GM23338 (cell line): ENCODE measurements around the gene SNCB. TPM values are rescaled to one million over a fixed set of nuclear protein-coding genes. Genes with fewer than 3 reads are reported as not detected.

Experiments
- ATAC-seq: fragments of 200-7000 bp; cut with Tn5 transposase; 3 replicates; pipeline ENCODE4 v1.9.1; 2020
- DNase-seq: peaks from one replicate; pipeline ENCODE4 v3.0.0-alpha.2; 2015; ENCODE audit warnings: low spot score
- H2AFZ ChIP-seq: fragments of 200-600 bp; sonication (generic); 2 replicates; pipeline ENCODE4 v1.8.0; 2016; ENCODE audit warnings: antibody characterized with exemption, mild to moderate bottlenecking, moderate library complexity
- H3F3A ChIP-seq: fragments of 200-600 bp; sonication (generic); replicated peaks from 2 replicates; pipeline ENCODE4 v1.8.0; 2017; ENCODE audit warnings: antibody characterized with exemption, mixed run types, low read depth
- H3K27ac ChIP-seq: fragments of 200-600 bp; sonication (generic); 2 replicates; pipeline ENCODE4 v1.6.1; 2016; ENCODE audit warnings: low read depth
- H3K27me3 ChIP-seq: fragments of 200-600 bp; sonication (generic); 2 replicates; pipeline ENCODE4 v1.8.0; 2016; ENCODE audit warnings: mild to moderate bottlenecking, mixed run types, moderate library complexity; ENCODE audit not compliant: insufficient read depth
- H3K36me3 ChIP-seq: fragments of 200-600 bp; sonication (generic); 2 replicates; pipeline ENCODE4 v1.8.0; 2016; ENCODE audit warnings: mild to moderate bottlenecking; ENCODE audit not compliant: insufficient read depth
- H3K4me1 ChIP-seq: fragments of 200-600 bp; sonication (generic); 2 replicates; pipeline ENCODE4 v1.8.0; 2016; ENCODE audit warnings: mild to moderate bottlenecking, moderate library complexity; ENCODE audit not compliant: insufficient read depth
- H3K4me2 ChIP-seq: fragments of 200-600 bp; sonication (generic); 2 replicates; pipeline ENCODE4 v1.7.1; 2017; ENCODE audit warnings: mixed run types
- H3K4me3 ChIP-seq: fragments of 200-600 bp; sonication (generic); 2 replicates; pipeline ENCODE4 v1.6.1; 2016; ENCODE audit warnings: mixed run types
- H3K79me2 ChIP-seq: fragments of 200-600 bp; sonication (generic); replicated peaks from 2 replicates; pipeline ENCODE4 v1.8.0; 2017; ENCODE audit warnings: mild to moderate bottlenecking; ENCODE audit not compliant: insufficient read depth
- H3K9me2 ChIP-seq: fragments of 200-600 bp; sonication (generic); 2 replicates; pipeline ENCODE4 v1.8.0; 2017; ENCODE audit not compliant: insufficient read depth
- H4K20me1 ChIP-seq: fragments of 200-600 bp; sonication (generic); replicated peaks from 2 replicates; pipeline ENCODE4 v1.8.0; 2017; ENCODE audit warnings: mild to moderate bottlenecking; ENCODE audit not compliant: insufficient read depth
- H3K27ac Mint-ChIP-seq: 2 replicates; pipeline ENCODE4 v1.8.0; 2020; ENCODE audit warnings: inconsistent platforms, mild to moderate bottlenecking, moderate library complexity, mixed read lengths
- H3K27me3 Mint-ChIP-seq: 3 replicates; pipeline ENCODE4 v1.8.0; 2022; ENCODE audit warnings: low read depth, mild to moderate bottlenecking, moderate library complexity, mixed read lengths, inconsistent platforms; ENCODE audit not compliant: insufficient read depth, poor library complexity
- H3K36me3 Mint-ChIP-seq: 3 replicates; pipeline ENCODE4 v1.8.0; 2021; ENCODE audit warnings: low read depth, mild to moderate bottlenecking, inconsistent platforms, moderate library complexity, mixed read lengths
- H3K4me1 Mint-ChIP-seq: 3 replicates; pipeline ENCODE4 v1.8.0; 2020; ENCODE audit warnings: mild to moderate bottlenecking, inconsistent platforms, mixed read lengths
- H3K4me3 Mint-ChIP-seq: 3 replicates; pipeline ENCODE4 v1.8.0; 2021; ENCODE audit warnings: moderate library complexity, mild to moderate bottlenecking, inconsistent platforms, mixed read lengths
- H3K9me3 Mint-ChIP-seq: 3 replicates; pipeline ENCODE4 v1.8.0; 2020; ENCODE audit warnings: moderate library complexity, mild to moderate bottlenecking, inconsistent platforms, mixed read lengths
- CREB1 ChIP-seq: fragments of 250-450 bp; sonication (Bioruptor Pico); IDR thresholded peaks from 2 replicates; pipeline ENCODE4 v1.5.0; 2020; ENCODE audit warnings: low read depth, mild to moderate bottlenecking, moderate library complexity
- EZH2 ChIP-seq: fragments of 200-600 bp; sonication (generic); IDR thresholded peaks from one replicate; pipeline ENCODE4 v1.8.0; 2017; ENCODE audit warnings: antibody characterized with exemption, mild to moderate bottlenecking, low read depth; ENCODE audit not compliant: unreplicated experiment
- EZH2phosphoT487 ChIP-seq: fragments of 200-600 bp; sonication (generic); IDR thresholded peaks from one replicate; pipeline ENCODE4 v1.8.1; 2018; ENCODE audit warnings: antibody characterized with exemption; ENCODE audit not compliant: unreplicated experiment
- JUNB ChIP-seq: IDR thresholded peaks from one replicate; pipeline ENCODE4 v1.6.1; 2016; ENCODE audit warnings: antibody characterized with exemption; ENCODE audit not compliant: unreplicated experiment
- NANOG ChIP-seq: IDR thresholded peaks from 2 replicates; pipeline ENCODE4 v1.6.1; 2016; ENCODE audit warnings: antibody characterized with exemption, borderline replicate concordance
- POLR2AphosphoS5 ChIP-seq: IDR thresholded peaks from 2 replicates; pipeline ENCODE4 v1.6.1; 2016; ENCODE audit warnings: antibody characterized with exemption, low read depth
- STAT1 ChIP-seq: IDR thresholded peaks from one replicate; pipeline ENCODE4 v1.6.1; 2016; ENCODE audit warnings: antibody characterized with exemption; ENCODE audit not compliant: unreplicated experiment
- ZNF114 ChIP-seq: fragments of 250-450 bp; sonication (Bioruptor Pico); IDR thresholded peaks from 2 replicates; pipeline ENCODE4 v1.5.0; 2020; ENCODE audit warnings: mild to moderate bottlenecking, moderate library complexity
- ZNF331 ChIP-seq: fragments of 250-450 bp; sonication (Bioruptor Pico); IDR thresholded peaks from 2 replicates; pipeline ENCODE4 v1.5.0; 2020; ENCODE audit warnings: low read depth, mild to moderate bottlenecking, moderate library complexity
- polyA plus RNA-seq: library from polyadenylated mRNA; unstranded; fragments of >200 nt; fragmentation: Nextera tagmentation; extraction: Ambion mirVana; gene quantifications from 2 replicates; pipeline ENCODE4 v1.2.1, GENCODE V29; 2016
- total RNA-seq: library from RNA; depleted of rRNA; stranded (reverse); fragments of >200 nt; shearing (Covaris generic); gene quantifications from 2 replicates; pipeline ENCODE4 v1.2.3, GENCODE V29; 2014
- TF ChIP-seq, protein P1 (sequence below), 2 experiments: fragments of 200-600 bp in 1 of 2; sonication (generic) in 1 of 2; conservative IDR thresholded peaks; 2 replicates each; pipeline versions ENCODE4 v1.5.1 to v1.6.1; 2016 to 2017; ENCODE audit warnings: antibody characterized with exemption in 2 of 2, low read depth in 2 of 2, mild to moderate bottlenecking in 2 of 2, moderate library complexity in 1 of 2
- TF ChIP-seq, protein P2 (sequence below): IDR thresholded peaks from 2 replicates; pipeline ENCODE4 v1.6.1; 2016; ENCODE audit warnings: antibody characterized with exemption
- TF ChIP-seq, protein P3 (sequence below): IDR thresholded peaks from one replicate; pipeline ENCODE4 v1.6.1; 2018; ENCODE audit warnings: antibody characterized with exemption; ENCODE audit not compliant: unreplicated experiment

The SNCB gene
- total and polyA plus RNA-seq, 2 experiments from 2014 or later = 3.6 to 13.5 TPM

DNA sequence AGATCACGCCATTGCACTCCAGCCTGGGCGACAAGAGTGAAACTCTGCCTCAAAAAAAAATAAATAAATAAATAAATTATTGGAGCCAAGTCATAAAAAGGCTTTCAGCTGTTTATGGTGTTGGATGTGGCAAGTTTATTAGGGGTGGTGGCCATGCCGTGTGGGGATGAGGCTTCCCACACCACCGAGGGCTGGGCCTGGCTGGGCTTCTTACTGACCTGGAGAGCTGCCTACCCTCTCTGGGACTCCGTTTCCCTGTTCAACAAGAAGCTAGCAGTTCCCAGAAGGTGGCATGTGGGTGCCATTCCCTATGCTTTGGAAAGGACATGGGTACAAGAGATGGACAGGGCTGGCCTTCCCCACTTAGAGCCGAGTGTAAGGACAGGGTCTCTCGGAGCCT lies 42.9 kb downstream of the SNCB start:
- H3K27ac Mint-ChIP-seq = no peak overlapping the region
- no peak for DNase-seq
- no peaks in the 10 kb centered on the region; the same call in 1 of the 2 replicates for H4K20me1 ChIP-seq
- H3K36me3 Mint-ChIP-seq = peaks cover 3% of the 10 kb centered on the region; the same call in 2 of the 3 replicates
- H3K9me3 Mint-ChIP-seq = peaks cover 33% of the 10 kb centered on the region
- H3F3A ChIP-seq = peaks cover 3% of the 10 kb centered on the region; the same call in 1 of the 2 replicates
- no peak overlapping the region for H3K27ac ChIP-seq
- H3K9me2 ChIP-seq = peaks cover 3% of the 10 kb centered on the region
- no peaks in the 10 kb centered on the region for H3K27me3 ChIP-seq
- ATAC-seq = no peak
- peaks cover 24% of the 10 kb centered on the region for H3K27me3 Mint-ChIP-seq
- TF ChIP-seq STAT1 (no peak), EZH2 (no peak), EZH2phosphoT487 (no peak)
- TF ChIP-seq, protein P1, sequence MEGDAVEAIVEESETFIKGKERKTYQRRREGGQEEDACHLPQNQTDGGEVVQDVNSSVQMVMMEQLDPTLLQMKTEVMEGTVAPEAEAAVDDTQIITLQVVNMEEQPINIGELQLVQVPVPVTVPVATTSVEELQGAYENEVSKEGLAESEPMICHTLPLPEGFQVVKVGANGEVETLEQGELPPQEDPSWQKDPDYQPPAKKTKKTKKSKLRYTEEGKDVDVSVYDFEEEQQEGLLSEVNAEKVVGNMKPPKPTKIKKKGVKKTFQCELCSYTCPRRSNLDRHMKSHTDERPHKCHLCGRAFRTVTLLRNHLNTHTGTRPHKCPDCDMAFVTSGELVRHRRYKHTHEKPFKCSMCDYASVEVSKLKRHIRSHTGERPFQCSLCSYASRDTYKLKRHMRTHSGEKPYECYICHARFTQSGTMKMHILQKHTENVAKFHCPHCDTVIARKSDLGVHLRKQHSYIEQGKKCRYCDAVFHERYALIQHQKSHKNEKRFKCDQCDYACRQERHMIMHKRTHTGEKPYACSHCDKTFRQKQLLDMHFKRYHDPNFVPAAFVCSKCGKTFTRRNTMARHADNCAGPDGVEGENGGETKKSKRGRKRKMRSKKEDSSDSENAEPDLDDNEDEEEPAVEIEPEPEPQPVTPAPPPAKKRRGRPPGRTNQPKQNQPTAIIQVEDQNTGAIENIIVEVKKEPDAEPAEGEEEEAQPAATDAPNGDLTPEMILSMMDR (conservative IDR thresholded peaks at IDR 0.05; ENCODE audit: low read depth in 2 of 2) = no peak
- H3K4me3 Mint-ChIP-seq = no peak overlapping the region
- H2AFZ ChIP-seq = no peak overlapping the region
- H3K4me1 Mint-ChIP-seq = no peaks in the 10 kb centered on the region
- H3K4me2 ChIP-seq = no peak overlapping the region
- H3K79me2 ChIP-seq = no peaks in the 10 kb centered on the region
- H3K4me1 ChIP-seq = no peaks in the 10 kb centered on the region
- H3K36me3 ChIP-seq = no peaks in the 10 kb centered on the region; the same call in 1 of the 2 replicates
- H3K4me3 ChIP-seq = no peak overlapping the region

DNA sequence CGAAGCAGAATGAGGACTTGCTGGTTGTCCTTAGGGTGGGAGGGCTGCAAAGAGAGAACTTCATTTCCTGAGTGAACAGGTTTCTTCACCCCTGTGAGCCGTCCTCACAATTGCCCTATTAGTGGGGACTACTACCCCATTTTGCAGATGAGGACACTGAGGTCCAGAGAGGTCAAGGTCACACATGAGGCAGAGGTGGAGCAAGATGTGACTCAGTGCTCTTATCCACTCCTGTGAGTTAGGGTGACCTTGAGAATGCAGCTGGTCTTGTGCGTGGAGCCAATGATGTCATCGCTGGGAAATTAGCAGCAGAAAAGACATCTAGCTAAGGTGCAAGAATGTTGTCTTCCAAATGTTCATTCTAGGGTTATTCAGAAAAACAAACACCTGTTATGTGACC lies 47.3 kb downstream of the SNCB start:
- Mint-ChIP-seq H3K27me3 (peaks cover 19% of the 10 kb centered on the region), H3K27ac (no peak overlapping the region), H3K9me3 (peaks cover 25% of the 10 kb centered on the region), H3K4me1 (peaks cover 5% of the 10 kb centered on the region; the same call in 1 of the 3 replicates), H3K4me3 (no peak overlapping the region), H3K36me3 (no peaks in the 10 kb centered on the region)
- no peaks in the 10 kb centered on the region for H3F3A ChIP-seq
- no peak overlapping the region for H3K4me2 ChIP-seq
- H3K4me3 ChIP-seq = no peak overlapping the region
- no peaks in the 10 kb centered on the region for H3K27me3 ChIP-seq
- no peaks in the 10 kb centered on the region; the same call in 1 of the 2 replicates for H3K36me3 ChIP-seq
- no peaks in the 10 kb centered on the region for H3K4me1 ChIP-seq
- DNase-seq (no peak), ATAC-seq (no peak)
- TF ChIP-seq, protein P2, sequence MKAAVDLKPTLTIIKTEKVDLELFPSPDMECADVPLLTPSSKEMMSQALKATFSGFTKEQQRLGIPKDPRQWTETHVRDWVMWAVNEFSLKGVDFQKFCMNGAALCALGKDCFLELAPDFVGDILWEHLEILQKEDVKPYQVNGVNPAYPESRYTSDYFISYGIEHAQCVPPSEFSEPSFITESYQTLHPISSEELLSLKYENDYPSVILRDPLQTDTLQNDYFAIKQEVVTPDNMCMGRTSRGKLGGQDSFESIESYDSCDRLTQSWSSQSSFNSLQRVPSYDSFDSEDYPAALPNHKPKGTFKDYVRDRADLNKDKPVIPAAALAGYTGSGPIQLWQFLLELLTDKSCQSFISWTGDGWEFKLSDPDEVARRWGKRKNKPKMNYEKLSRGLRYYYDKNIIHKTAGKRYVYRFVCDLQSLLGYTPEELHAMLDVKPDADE = no peak
- no peak for TF ChIP-seq POLR2AphosphoS5
- no peak for TF ChIP-seq EZH2phosphoT487
- no peak for TF ChIP-seq STAT1
- no peak for TF ChIP-seq NANOG
- TF ChIP-seq JUNB = no peak
- TF ChIP-seq, protein P1 (conservative IDR thresholded peaks at IDR 0.05; ENCODE audit: low read depth in 2 of 2) = no peak
- TF ChIP-seq EZH2 = no peak
- TF ChIP-seq, protein P3, sequence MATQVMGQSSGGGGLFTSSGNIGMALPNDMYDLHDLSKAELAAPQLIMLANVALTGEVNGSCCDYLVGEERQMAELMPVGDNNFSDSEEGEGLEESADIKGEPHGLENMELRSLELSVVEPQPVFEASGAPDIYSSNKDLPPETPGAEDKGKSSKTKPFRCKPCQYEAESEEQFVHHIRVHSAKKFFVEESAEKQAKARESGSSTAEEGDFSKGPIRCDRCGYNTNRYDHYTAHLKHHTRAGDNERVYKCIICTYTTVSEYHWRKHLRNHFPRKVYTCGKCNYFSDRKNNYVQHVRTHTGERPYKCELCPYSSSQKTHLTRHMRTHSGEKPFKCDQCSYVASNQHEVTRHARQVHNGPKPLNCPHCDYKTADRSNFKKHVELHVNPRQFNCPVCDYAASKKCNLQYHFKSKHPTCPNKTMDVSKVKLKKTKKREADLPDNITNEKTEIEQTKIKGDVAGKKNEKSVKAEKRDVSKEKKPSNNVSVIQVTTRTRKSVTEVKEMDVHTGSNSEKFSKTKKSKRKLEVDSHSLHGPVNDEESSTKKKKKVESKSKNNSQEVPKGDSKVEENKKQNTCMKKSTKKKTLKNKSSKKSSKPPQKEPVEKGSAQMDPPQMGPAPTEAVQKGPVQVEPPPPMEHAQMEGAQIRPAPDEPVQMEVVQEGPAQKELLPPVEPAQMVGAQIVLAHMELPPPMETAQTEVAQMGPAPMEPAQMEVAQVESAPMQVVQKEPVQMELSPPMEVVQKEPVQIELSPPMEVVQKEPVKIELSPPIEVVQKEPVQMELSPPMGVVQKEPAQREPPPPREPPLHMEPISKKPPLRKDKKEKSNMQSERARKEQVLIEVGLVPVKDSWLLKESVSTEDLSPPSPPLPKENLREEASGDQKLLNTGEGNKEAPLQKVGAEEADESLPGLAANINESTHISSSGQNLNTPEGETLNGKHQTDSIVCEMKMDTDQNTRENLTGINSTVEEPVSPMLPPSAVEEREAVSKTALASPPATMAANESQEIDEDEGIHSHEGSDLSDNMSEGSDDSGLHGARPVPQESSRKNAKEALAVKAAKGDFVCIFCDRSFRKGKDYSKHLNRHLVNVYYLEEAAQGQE = no peak
- no peak for TF ChIP-seq ZNF331 (CRISPR knock-in tag)
- TF ChIP-seq ZNF114 (CRISPR knock-in tag) = no peak
- no peak for TF ChIP-seq CREB1 (CRISPR knock-in tag)
- no peak overlapping the region for H3K27ac ChIP-seq
- H4K20me1 ChIP-seq = no peaks in the 10 kb centered on the region; the same call in 1 of the 2 replicates
- H3K79me2 ChIP-seq = no peaks in the 10 kb centered on the region
- H3K9me2 ChIP-seq = no peaks in the 10 kb centered on the region
- no peak overlapping the region for H2AFZ ChIP-seq
